Uterus (tissue), 2 donors: ENCODE measurements around the gene HSPBAP1.

Experiments
- CTCF ChIP-seq, 4 experiments: fragments of 200-600 bp in 2 of 4; fragments of 450-650 bp in 2 of 4; sonication (generic) in 2 of 4; IDR thresholded peaks; one replicate each; pipeline ENCODE4 v1.5.1; 2016 to 2019; ENCODE audit warnings: antibody characterized with exemption in 4 of 4, mild to moderate bottlenecking in 2 of 4, moderate library complexity in 1 of 4
- POLR2A ChIP-seq, 2 donors: fragments of 450-650 bp; IDR thresholded peaks; one replicate each; pipeline ENCODE4 v1.6.1; 2016; ENCODE audit warnings: antibody characterized with exemption in 2 of 2, mild to moderate bottlenecking in 1 of 2, moderate library complexity in 1 of 2

DNA sequence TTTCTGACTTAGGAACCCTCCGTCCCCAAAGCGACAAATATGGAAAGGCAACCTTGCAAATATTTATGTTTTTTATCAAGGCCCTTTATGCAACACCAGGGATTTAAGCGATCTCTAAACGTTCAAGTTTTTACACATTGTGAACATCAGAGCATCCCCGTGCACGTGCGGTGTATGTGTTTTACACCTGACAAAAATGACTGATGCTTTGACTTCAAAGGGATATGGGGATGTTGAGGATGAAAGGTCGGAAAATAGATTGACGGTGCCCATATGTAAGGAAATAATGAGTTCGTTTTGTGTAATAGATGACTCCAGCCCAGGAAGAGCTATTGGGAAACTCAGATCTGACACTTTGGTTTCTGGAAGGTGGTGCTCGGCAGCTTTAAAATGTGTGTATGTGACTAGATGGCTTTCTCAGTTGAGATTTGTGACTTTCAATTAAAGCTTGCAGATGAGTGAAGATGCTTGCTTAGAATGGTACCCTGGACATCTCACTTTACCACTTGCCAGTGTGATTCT is 2.1 kb upstream of the HSPBAP1 start:
- TF ChIP-seq CTCF (IDR thresholded peaks at IDR 0.05), result no peak
- no peak for TF ChIP-seq POLR2A (IDR thresholded peaks at IDR 0.05)
